ENCODE data around the gene PRM2.

The PRM2 gene

GRCh38 chr16:11225677-11226549 lies 50.4 kb downstream of the PRM2 start:
- DNase-seq (ENCODE audit: low read depth): no peak
